ENCODE results near the gene RPN1.
"Not testable (repeated sequence)": the region's sequence is repeated elsewhere in the genome, so short reads cannot be mapped to it uniquely, and the experiment has no call there.

Gene RPN1

GRCh38 chr3:128650096-128651050 lies at the start of gene RPN1:
Gene RPN1, minus strand, starts transcription at chr3:128650818. Its CDS starts 18 bp downstream, at chr3:128650800.
- DNase-seq (ENCODE audit: low read depth): peak; percentile 87

- no peak for DNase-seq (ENCODE audit: low read depth)
Observed at GRCh38 chr3:128698211-128699047, 47.8 kb upstream of the RPN1 start.

- DNase-seq (ENCODE audit: low read depth): no peak
Observed at GRCh38 chr3:128697341-128697740, 46.7 kb upstream of the RPN1 start.

GRCh38 chr3:128693696-128694095 lies 43.1 kb upstream of the RPN1 start:
- DNase-seq (ENCODE audit: low read depth): no peak

- DNase-seq (ENCODE audit: low read depth): no peak
Observed at GRCh38 chr3:128689060-128689459, 38.4 kb upstream of the RPN1 start.

GRCh38 chr3:128686465-128686864 lies 35.8 kb upstream of the RPN1 start:
- no peak for DNase-seq (ENCODE audit: low read depth)

GRCh38 chr3:128684986-128685726 lies 34.5 kb upstream of the RPN1 start:
- no peak for DNase-seq (ENCODE audit: low read depth)

GRCh38 chr3:128683957-128684356 lies 33.3 kb upstream of the RPN1 start:
- no peak for DNase-seq (ENCODE audit: low read depth)

GRCh38 chr3:128681369-128681829 lies 30.8 kb upstream of the RPN1 start:
- no peak for DNase-seq (ENCODE audit: low read depth)

GRCh38 chr3:128680603-128681368 lies 30.2 kb upstream of the RPN1 start:
- DNase-seq (ENCODE audit: low read depth): peak; percentile 93

GRCh38 chr3:128679338-128679737 lies 28.7 kb upstream of the RPN1 start:
- DNase-seq (ENCODE audit: low read depth): no peak

- DNase-seq (ENCODE audit: low read depth): not testable (repeated sequence)
Observed at GRCh38 chr3:128675802-128676201, 25.2 kb upstream of the RPN1 start.

GRCh38 chr3:128674161-128674784 lies 23.7 kb upstream of the RPN1 start:
- no peak for DNase-seq (ENCODE audit: low read depth)

- no peak for DNase-seq (ENCODE audit: low read depth)
Observed at GRCh38 chr3:128667641-128668040, 17.0 kb upstream of the RPN1 start.

GRCh38 chr3:128665362-128666021 lies 14.9 kb upstream of the RPN1 start:
- DNase-seq (ENCODE audit: low read depth): no peak

- no peak for DNase-seq (ENCODE audit: low read depth)
Observed at GRCh38 chr3:128663151-128663550, 12.5 kb upstream of the RPN1 start.

- DNase-seq (ENCODE audit: low read depth): no peak
Observed at GRCh38 chr3:128655531-128655930, 4.9 kb upstream of the RPN1 start.

- DNase-seq (ENCODE audit: low read depth): not testable (repeated sequence)
Observed at GRCh38 chr3:128653993-128654805, 3.6 kb upstream of the RPN1 start.

GRCh38 chr3:128653383-128653992 lies 2.9 kb upstream of the RPN1 start:
- DNase-seq (ENCODE audit: low read depth): not testable (repeated sequence)
